Measurements from ENCODE around the gene CDON. TPM values are rescaled to one million over a fixed set of nuclear protein-coding genes. Genes with fewer than 3 reads are reported as not detected.

Gene CDON
- total RNA-seq, 4 donors from 2014 or later: 1.0 to 2.0 (median 1.8) TPM

DNA sequence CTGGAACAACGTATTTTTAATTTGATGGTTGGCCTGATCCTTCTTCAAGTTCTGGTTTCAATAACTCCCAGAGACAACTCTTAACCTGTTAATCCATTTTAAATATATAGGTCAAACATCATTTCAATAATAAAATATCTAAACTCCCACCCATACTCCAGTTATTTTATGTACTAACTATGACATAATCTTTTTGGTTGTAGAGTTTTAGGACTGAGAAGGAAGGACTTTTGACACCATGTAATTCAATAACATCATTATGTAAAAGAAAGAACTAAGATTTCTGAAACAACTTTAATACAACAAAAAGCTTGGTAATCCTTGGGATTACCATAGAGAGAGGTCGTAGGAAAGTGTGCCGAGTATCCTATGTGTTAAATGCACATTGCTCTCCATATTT lies 85.3 kb downstream of the CDON start:
- Histone ChIP-seq H3K27ac (no peak overlapping the region), H3K36me3 (no peaks in the 10 kb centered on the region), H3K9me3 (no peaks in the 10 kb centered on the region), H3K4me1 (no peaks in the 10 kb centered on the region), H3K4me3 (no peak overlapping the region), H3K27me3 (no peaks in the 10 kb centered on the region)
- intact Hi-C loops (cut with DNase I; ENCODE audit: low total_unique reads): no loop called here
- DNase-seq (no peak), ATAC-seq (no peak)
- no peak for TF ChIP-seq POLR2A (IDR thresholded peaks at IDR 0.05)
- TF ChIP-seq, protein P1, sequence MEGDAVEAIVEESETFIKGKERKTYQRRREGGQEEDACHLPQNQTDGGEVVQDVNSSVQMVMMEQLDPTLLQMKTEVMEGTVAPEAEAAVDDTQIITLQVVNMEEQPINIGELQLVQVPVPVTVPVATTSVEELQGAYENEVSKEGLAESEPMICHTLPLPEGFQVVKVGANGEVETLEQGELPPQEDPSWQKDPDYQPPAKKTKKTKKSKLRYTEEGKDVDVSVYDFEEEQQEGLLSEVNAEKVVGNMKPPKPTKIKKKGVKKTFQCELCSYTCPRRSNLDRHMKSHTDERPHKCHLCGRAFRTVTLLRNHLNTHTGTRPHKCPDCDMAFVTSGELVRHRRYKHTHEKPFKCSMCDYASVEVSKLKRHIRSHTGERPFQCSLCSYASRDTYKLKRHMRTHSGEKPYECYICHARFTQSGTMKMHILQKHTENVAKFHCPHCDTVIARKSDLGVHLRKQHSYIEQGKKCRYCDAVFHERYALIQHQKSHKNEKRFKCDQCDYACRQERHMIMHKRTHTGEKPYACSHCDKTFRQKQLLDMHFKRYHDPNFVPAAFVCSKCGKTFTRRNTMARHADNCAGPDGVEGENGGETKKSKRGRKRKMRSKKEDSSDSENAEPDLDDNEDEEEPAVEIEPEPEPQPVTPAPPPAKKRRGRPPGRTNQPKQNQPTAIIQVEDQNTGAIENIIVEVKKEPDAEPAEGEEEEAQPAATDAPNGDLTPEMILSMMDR (IDR thresholded peaks at IDR 0.05 in 4 of 5, conservative IDR thresholded peaks at IDR 0.05 in 1 of 5): no peak
- in situ Hi-C loops (cut with MboI; ENCODE audit: low sequenced_read_pairs in 4 of 4): no loop called here

DNA sequence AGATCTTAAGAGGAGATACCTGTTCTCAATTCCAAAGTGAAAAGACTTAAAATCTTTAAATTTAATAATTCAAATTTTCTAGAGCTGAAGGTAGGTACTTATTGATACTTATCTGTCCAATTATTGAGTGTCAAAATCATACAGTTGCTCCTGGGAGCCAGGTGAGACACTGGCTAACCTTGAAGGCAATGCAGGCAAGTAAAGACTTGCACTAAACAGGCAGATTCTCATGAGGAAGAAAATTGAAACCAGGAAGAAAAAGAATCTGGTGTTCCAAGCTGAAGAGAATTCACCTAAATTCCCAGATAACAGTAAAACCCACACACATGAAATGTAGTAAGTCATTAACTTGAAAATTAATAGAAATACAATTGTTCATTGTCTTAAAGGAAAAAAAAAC lies 86.5 kb downstream of the CDON start:
- ATAC-seq: no peak
- TF ChIP-seq, protein P1 (IDR thresholded peaks at IDR 0.05 in 4 of 5, conservative IDR thresholded peaks at IDR 0.05 in 1 of 5): no peak
- no peak for TF ChIP-seq POLR2A (IDR thresholded peaks at IDR 0.05)
- H3K27me3 ChIP-seq: no peaks in the 10 kb centered on the region
- no peak overlapping the region for H3K4me3 ChIP-seq
- no peak for DNase-seq
- H3K9me3 ChIP-seq: no peaks in the 10 kb centered on the region
- no peak overlapping the region for H3K27ac ChIP-seq
- H3K36me3 ChIP-seq: no peaks in the 10 kb centered on the region
- in situ Hi-C loops (cut with MboI; ENCODE audit: low sequenced_read_pairs in 4 of 4) (no loop called here), intact Hi-C loops (cut with DNase I; ENCODE audit: low total_unique reads) (no loop called here)
- H3K4me1 ChIP-seq: no peaks in the 10 kb centered on the region

DNA sequence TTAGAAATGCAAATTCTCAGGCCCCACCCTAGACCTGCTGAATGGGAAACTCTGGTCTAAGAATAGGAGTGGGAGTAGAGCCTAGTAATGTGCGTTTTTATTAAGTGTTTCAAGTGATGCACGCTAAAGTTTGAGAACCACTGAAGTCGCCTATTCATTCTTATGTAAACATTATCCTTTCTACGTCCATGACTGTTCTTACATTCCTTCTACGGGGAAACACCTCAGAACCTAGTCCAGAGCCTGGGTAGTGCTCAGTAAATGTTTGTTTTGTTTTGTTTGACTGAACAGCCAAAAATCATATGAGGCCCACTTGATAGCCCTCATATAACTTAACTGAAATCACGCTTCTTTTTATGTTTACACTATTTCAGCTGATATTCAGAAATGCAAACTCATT lies 87.0 kb downstream of the CDON start:
- ATAC-seq: no peak
- no peaks in the 10 kb centered on the region for H3K27me3 ChIP-seq
- no peaks in the 10 kb centered on the region for H3K9me3 ChIP-seq
- no peak overlapping the region for H3K27ac ChIP-seq
- TF ChIP-seq, protein P1 (IDR thresholded peaks at IDR 0.05 in 4 of 5, conservative IDR thresholded peaks at IDR 0.05 in 1 of 5): no peak
- no peak for TF ChIP-seq POLR2A (IDR thresholded peaks at IDR 0.05)
- H3K4me3 ChIP-seq: no peak overlapping the region
- no peak for DNase-seq
- in situ Hi-C loops (cut with MboI; ENCODE audit: low sequenced_read_pairs in 4 of 4): no loop called here
- intact Hi-C loops (cut with DNase I; ENCODE audit: low total_unique reads): no loop called here
- H3K4me1 ChIP-seq: no peaks in the 10 kb centered on the region
- H3K36me3 ChIP-seq: no peaks in the 10 kb centered on the region

DNA sequence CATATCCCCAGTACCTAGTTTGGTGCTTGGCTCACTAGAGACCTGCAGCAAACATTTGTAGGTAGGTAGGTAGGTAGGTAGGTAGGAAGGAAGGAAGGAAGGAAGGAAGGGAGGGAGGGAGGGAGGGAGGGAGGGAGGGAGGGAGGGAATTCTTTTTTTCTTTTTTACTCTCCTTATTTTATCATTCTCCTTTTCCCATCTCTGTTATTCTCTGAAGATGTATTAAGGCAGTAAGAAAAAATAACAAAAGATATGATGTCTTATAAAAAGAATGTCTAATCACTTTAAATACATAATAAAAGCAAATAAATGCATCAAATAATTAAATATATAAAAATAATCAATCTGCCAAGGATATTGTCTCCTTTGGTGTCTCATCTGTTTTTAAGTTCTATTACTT lies 88.4 kb downstream of the CDON start:
- Histone ChIP-seq H3K9me3 (no peaks in the 10 kb centered on the region), H3K27ac (no peak overlapping the region), H3K4me3 (no peak overlapping the region), H3K4me1 (no peaks in the 10 kb centered on the region), H3K27me3 (no peaks in the 10 kb centered on the region), H3K36me3 (no peaks in the 10 kb centered on the region)
- in situ Hi-C loops (cut with MboI; ENCODE audit: low sequenced_read_pairs in 4 of 4): no loop called here
- TF ChIP-seq, protein P1 (IDR thresholded peaks at IDR 0.05 in 4 of 5, conservative IDR thresholded peaks at IDR 0.05 in 1 of 5): no peak
- no peak for TF ChIP-seq POLR2A (IDR thresholded peaks at IDR 0.05)
- no peak for ATAC-seq
- DNase-seq: no peak
- intact Hi-C loops (cut with DNase I; ENCODE audit: low total_unique reads): no loop called here

DNA sequence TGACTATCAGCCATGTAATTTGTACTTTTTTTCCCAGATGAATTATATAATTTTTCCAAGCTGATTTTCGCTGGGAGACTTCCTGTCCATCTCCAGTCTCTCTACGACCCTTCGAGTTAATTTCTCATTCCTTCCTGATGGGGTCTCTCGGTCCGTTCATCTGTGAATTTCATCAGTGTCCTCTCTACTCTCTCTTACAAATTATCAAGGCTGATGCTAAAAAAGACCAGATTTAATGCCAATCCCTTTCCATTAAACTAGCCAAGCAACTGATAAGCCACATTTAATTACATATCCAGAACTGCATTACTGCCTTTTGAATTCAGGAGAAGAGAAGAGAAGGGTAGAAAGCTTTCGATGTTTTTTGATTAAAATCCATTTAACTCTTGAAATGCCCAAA lies 91.0 kb downstream of the CDON start:
- in situ Hi-C loops (cut with MboI; ENCODE audit: low sequenced_read_pairs in 4 of 4): no loop called here
- Histone ChIP-seq H3K9me3 (no peaks in the 10 kb centered on the region), H3K4me1 (no peaks in the 10 kb centered on the region), H3K27me3 (no peaks in the 10 kb centered on the region), H3K4me3 (no peak overlapping the region), H3K36me3 (no peaks in the 10 kb centered on the region), H3K27ac (no peak overlapping the region)
- TF ChIP-seq, protein P1 (IDR thresholded peaks at IDR 0.05 in 4 of 5, conservative IDR thresholded peaks at IDR 0.05 in 1 of 5): no peak
- TF ChIP-seq POLR2A (IDR thresholded peaks at IDR 0.05): no peak
- intact Hi-C loops (cut with DNase I; ENCODE audit: low total_unique reads): no loop called here
- ATAC-seq: no peak
- no peak for DNase-seq

Data from gastrocnemius medialis (tissue), 4 donors.